Measurements from ENCODE around the gene CHN1. TPM values are rescaled to one million over a fixed set of nuclear protein-coding genes. Genes with fewer than 3 reads are reported as not detected.

Gene CHN1
- total and polyA plus RNA-seq, 2 of the 8 experiments (the other 6 are each of a cell fraction or from before 2014, with no cell fraction given), result 54.0 to 65.7 TPM

DNA sequence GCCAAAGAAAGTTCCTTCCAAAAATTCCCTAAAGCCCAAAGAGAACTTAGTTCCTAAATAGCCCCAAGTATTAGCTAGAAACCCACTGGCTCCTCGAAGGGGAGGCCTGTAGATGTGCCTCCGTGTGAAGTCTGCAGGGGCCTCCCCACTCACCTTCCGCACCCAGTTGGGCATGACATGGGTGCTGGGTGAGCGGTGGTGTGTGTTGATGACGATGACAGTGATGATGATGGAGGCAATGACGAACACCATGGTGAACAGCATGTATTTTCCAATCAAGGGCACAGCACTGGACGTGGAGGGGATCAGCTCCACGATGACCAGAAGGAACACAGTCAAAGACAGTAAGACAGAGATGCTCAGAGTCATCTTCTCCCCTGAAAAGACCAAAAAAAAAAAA, 255.4 kb downstream of the CHN1 start:
- H4K5ac ChIP-seq (ENCODE audit: insufficient read length, low read depth, low read length), result no peak overlapping the region
- H3K27ac ChIP-seq (ENCODE audit: low read depth, low read length), result no peak overlapping the region
- H3K23ac ChIP-seq (ENCODE audit: insufficient read length), result no peak overlapping the region
- peak overlapping the region; percentile 99 for H2BK20ac ChIP-seq (ENCODE audit: low read length)
- peak overlapping the region; percentile 36 for H2BK120ac ChIP-seq (replicated peaks; ENCODE audit: low read depth, low read length)
- CTCF ChIA-PET (ENCODE audit: partially characterized antibody), result interaction anchor here (0.6 to 5.8 kb wide), 32 partner anchors 10 to 502 kb away, joined by 3 to 68 read pairs (median 4); partner anchors contain the start of gene CHRNA1
- H2AFZ ChIP-seq (ENCODE audit: low read length), result no peak overlapping the region
- peak overlapping the region; percentile 100 for H2AK5ac ChIP-seq (ENCODE audit: low read depth, low read length)
- H3K4me3 ChIP-seq (ENCODE audit: extremely low read depth in 1 of 4, insufficient read depth in 2 of 4, low read depth in 3 of 4, low read length in 4 of 4), result no peak overlapping the region
- peak overlapping the region; percentile 78 for H4K91ac ChIP-seq (replicated peaks; ENCODE audit: insufficient read length, low read length)
- no peak overlapping the region for H3K4ac ChIP-seq (replicated peaks; ENCODE audit: insufficient read length, low read depth, low read length)
- POLR2A ChIA-PET (ENCODE audit: partially characterized antibody), result interaction anchor here (0.8 to 2.6 kb wide), 4 partner anchors 22 to 254 kb away, joined by 3 to 15 read pairs (median 3); no protein-coding TSS in a partner anchor
- H3K27me3 ChIP-seq (replicated peaks in 1 of 4; ENCODE audit: control insufficient read depth in 3 of 4, extremely low read depth in 1 of 4, insufficient read depth in 3 of 4, low read length in 3 of 4), result no peaks in the 10 kb centered on the region
- no peak for DNase-seq (ENCODE audit: low read depth in 1 of 2, low spot score in 2 of 2)
- no peaks in the 10 kb centered on the region for H3K9me3 ChIP-seq (ENCODE audit: insufficient read depth in 2 of 2, low read depth in 1 of 2, low read length in 1 of 2)
- H3K9ac ChIP-seq (replicated peaks in 1 of 4; ENCODE audit: extremely low read depth in 1 of 4, low read depth in 3 of 4, low read length in 3 of 4), result no peak overlapping the region
- TF ChIP-seq FOSL1 (IDR thresholded peaks at IDR 0.05; ENCODE audit: insufficient read depth, low read depth, low read length) (no peak), RAD21 (IDR thresholded peaks at IDR 0.05 in 1 of 2, conservative IDR thresholded peaks at IDR 0.05 in 1 of 2; ENCODE audit: low read depth in 2 of 2, low read length in 2 of 2) (no peak), TAF1 (IDR thresholded peaks at IDR 0.05; ENCODE audit: low read depth, low read length) (no peak), ZNF274 (IDR thresholded peaks at IDR 0.05; ENCODE audit: borderline replicate concordance, extremely low read depth, low read length) (no peak), PHF8 (conservative IDR thresholded peaks at IDR 0.05; ENCODE audit: low read depth, low read length) (no peak), SRF (IDR thresholded peaks at IDR 0.05; ENCODE audit: low read depth, low read length) (no peak), RXRA (IDR thresholded peaks at IDR 0.05; ENCODE audit: insufficient read depth, low read depth, low read length) (no peak), HDAC6 (IDR thresholded peaks at IDR 0.05; ENCODE audit: low read depth, low read length) (no peak), POLR2AphosphoS5 (IDR thresholded peaks at IDR 0.05; ENCODE audit: low read depth, low read length) (no peak)
- no peak for FAIRE-seq
- 82% methylated on average over 8 of the region's 8 CpGs; no CpG with 5 or more reads in 1 of the 2 experiments for WGBS, 2 experiments (ENCODE audit: extremely low coverage in 1 of 2, insufficient coverage in 1 of 2, insufficient read length in 1 of 2, insufficient replicate concordance in 2 of 2, low coverage in 1 of 2, low lambda C conversion rate in 2 of 2, missing lambda C conversion rate in 1 of 2)
- H2BK15ac ChIP-seq (ENCODE audit: low read length), result peak overlapping the region; percentile 96; the same call in 1 of the 2 replicates
- H4K8ac ChIP-seq (ENCODE audit: extremely low read depth, insufficient read depth, low read length), result no peak overlapping the region
- H3K79me1 ChIP-seq (ENCODE audit: low read depth, low read length), result no peaks in the 10 kb centered on the region
- no peak overlapping the region for H3K14ac ChIP-seq (ENCODE audit: insufficient read length)
- H2BK12ac ChIP-seq (ENCODE audit: low read depth, low read length), result peak overlapping the region; percentile 100
- H3K79me2 ChIP-seq (ENCODE audit: control insufficient read depth in 1 of 2, insufficient read depth in 2 of 2, low read length in 2 of 2), result no peaks in the 10 kb centered on the region
- H3K23me2 ChIP-seq (ENCODE audit: low read depth, low read length), result no peaks in the 10 kb centered on the region
- H4K20me1 ChIP-seq (replicated peaks in 1 of 2; ENCODE audit: control insufficient read depth in 1 of 2, insufficient read depth in 2 of 2, low read length in 2 of 2), result no peaks in the 10 kb centered on the region
- no peak overlapping the region for H3K56ac ChIP-seq (replicated peaks; ENCODE audit: insufficient read length, low read depth, low read length)
- peak overlapping the region; percentile 97 for H2BK5ac ChIP-seq (ENCODE audit: low read depth, low read length)
- H3K4me2 ChIP-seq (ENCODE audit: insufficient read depth in 1 of 2, low read depth in 2 of 2, low read length in 2 of 2), result no peak overlapping the region
- peak overlapping the region; percentile 82 for H3K18ac ChIP-seq (ENCODE audit: extremely low read depth, low read length)
- H3K36me3 ChIP-seq (ENCODE audit: control insufficient read depth in 2 of 4, insufficient read depth in 4 of 4, low read length in 3 of 4), result no peaks in the 10 kb centered on the region
- peaks cover 0 to 2% (median 1%) of the 10 kb centered on the region in 4 experiments; a peak in 3 of 7 replicates for H3K4me1 ChIP-seq (replicated peaks in 1 of 4; ENCODE audit: control insufficient read depth in 3 of 4, insufficient read depth in 4 of 4, low read length in 3 of 4)

Data from H1 (cell line).